GM19193 (cell line): ENCODE measurements around the gene PNLDC1.

ENCODE experiments used
- POLR2A ChIP-seq: IDR thresholded peaks from 4 replicates; pipeline ENCODE4 v1.6.1; 2011; ENCODE audit not compliant: insufficient read depth, insufficient read length; ENCODE audit errors: extremely low read depth

PNLDC1 gene

GRCh38 chr6:159852877-159853276, 52.8 kb downstream of the PNLDC1 start:
- no peak for TF ChIP-seq POLR2A

GRCh38 chr6:159853754-159854153, 53.7 kb downstream of the PNLDC1 start:
- TF ChIP-seq POLR2A, result no peak

- TF ChIP-seq POLR2A, result no peak
These were observed 54.9 kb downstream of the PNLDC1 start for GRCh38 chr6:159854959-159855358.

- TF ChIP-seq POLR2A, result no peak
These were observed 58.2 kb downstream of the PNLDC1 start for GRCh38 chr6:159858259-159858658.

- no peak for TF ChIP-seq POLR2A
These were observed 60.4 kb downstream of the PNLDC1 start for GRCh38 chr6:159860482-159860881.

DNA sequence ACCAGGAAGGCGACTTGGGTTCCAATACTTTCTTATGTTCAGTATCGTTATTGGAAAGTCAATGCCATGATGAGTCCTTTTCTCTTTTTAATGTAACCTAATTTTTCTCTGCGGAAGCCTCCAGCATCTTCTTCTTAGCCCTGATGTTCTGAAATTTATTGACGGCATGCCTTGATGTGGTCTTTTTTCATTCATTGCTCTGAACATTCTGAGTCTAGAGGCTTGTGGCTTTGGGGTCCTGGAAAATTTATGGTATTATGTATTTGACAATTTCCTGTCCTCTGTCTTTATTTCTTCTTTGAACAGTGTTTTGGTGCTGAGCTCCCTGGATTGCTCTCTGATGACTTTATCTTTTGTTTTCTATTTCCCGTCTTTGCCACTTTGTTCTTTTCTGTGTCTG, 62.0 kb downstream of the PNLDC1 start:
- no peak for TF ChIP-seq POLR2A

GRCh38 chr6:159865226-159865920, 65.3 kb downstream of the PNLDC1 start:
- TF ChIP-seq POLR2A, result no peak

- no peak for TF ChIP-seq POLR2A
These were observed 66.5 kb downstream of the PNLDC1 start for GRCh38 chr6:159866286-159867247.
